ENCODE measurements around the gene FGD2. TPM values are rescaled to one million over a fixed set of nuclear protein-coding genes. Genes with fewer than 3 reads are reported as not detected.
"Not testable (repeated sequence)": the region's sequence is repeated elsewhere in the genome, so short reads cannot be mapped to it uniquely, and the experiment has no call there.

FGD2 gene
- total RNA-seq, 2 experiments from 2014 or later = 10.1 to 12.1 TPM

- POLR2A ChIA-PET = interaction anchor here (0.8 to 14.7 kb wide), 2 partner anchors 118 to 155 kb away, joined by 3 to 574 read pairs; partner anchors contain the start of gene PIM1
- Mint-ChIP-seq H3K27me3 (ENCODE audit: low read depth) (no peaks in the 10 kb centered on the region), H3K27ac (no peak overlapping the region), H3K4me3 (no peak overlapping the region), H3K36me3 (ENCODE audit: low read depth) (peaks cover 2% of the 10 kb centered on the region), H3K4me1 (ENCODE audit: low read depth) (peaks cover 49% of the 10 kb centered on the region), H3K9me3 (ENCODE audit: insufficient read depth) (no peaks in the 10 kb centered on the region)
- DNase-seq (no peak), ATAC-seq (no peak)
- CTCF ChIA-PET = interaction anchor here (9.7 to 18.3 kb wide), 3 partner anchors 28 to 154 kb away, joined by 193 to 506 read pairs (median 252); partner anchors contain the start of gene PIM1
Measured at GRCh38 chr6:37054171-37054570, 48.7 kb downstream of the FGD2 start.

- POLR2A ChIA-PET = interaction anchor here (0.8 to 14.7 kb wide), 2 partner anchors 118 to 155 kb away, joined by 3 to 574 read pairs; partner anchors contain the start of gene PIM1
- Mint-ChIP-seq H3K27ac (peak overlapping the region; percentile 67), H3K36me3 (ENCODE audit: low read depth) (peaks cover 2% of the 10 kb centered on the region), H3K4me1 (ENCODE audit: low read depth) (peaks cover 48% of the 10 kb centered on the region), H3K9me3 (ENCODE audit: insufficient read depth) (no peaks in the 10 kb centered on the region), H3K4me3 (no peak overlapping the region), H3K27me3 (ENCODE audit: low read depth) (no peaks in the 10 kb centered on the region)
- ATAC-seq (no peak), DNase-seq (no peak)
- CTCF ChIA-PET = interaction anchor here (9.7 to 18.3 kb wide), 3 partner anchors 28 to 153 kb away, joined by 193 to 506 read pairs (median 252); partner anchors contain the start of gene PIM1
Measured at GRCh38 chr6:37054580-37054979, 49.1 kb downstream of the FGD2 start.

GRCh38 chr6:37056112-37056403 is 50.6 kb downstream of the FGD2 start:
- Mint-ChIP-seq H3K36me3 (ENCODE audit: low read depth) (no peaks in the 10 kb centered on the region), H3K27ac (no peak overlapping the region), H3K4me1 (ENCODE audit: low read depth) (peaks cover 33% of the 10 kb centered on the region), H3K4me3 (no peak overlapping the region), H3K9me3 (ENCODE audit: insufficient read depth) (no peaks in the 10 kb centered on the region), H3K27me3 (ENCODE audit: low read depth) (no peaks in the 10 kb centered on the region)
- no peak for ATAC-seq
- POLR2A ChIA-PET = interaction anchor here (14.7 kb wide), 1 partner anchor 116 kb away, joined by 574 read pairs; the partner anchor contains the start of gene PIM1
- no peak for DNase-seq
- CTCF ChIA-PET = interaction anchor here (1.1 to 18.3 kb wide), 3 partner anchors 11 to 154 kb away, joined by 3 to 506 read pairs (median 4); no protein-coding TSS in a partner anchor

GRCh38 chr6:37056439-37057127 is 51.1 kb downstream of the FGD2 start:
- Mint-ChIP-seq H3K27me3 (ENCODE audit: low read depth) (no peaks in the 10 kb centered on the region), H3K9me3 (ENCODE audit: insufficient read depth) (no peaks in the 10 kb centered on the region), H3K4me1 (ENCODE audit: low read depth) (peaks cover 28% of the 10 kb centered on the region), H3K27ac (no peak overlapping the region), H3K36me3 (ENCODE audit: low read depth) (no peaks in the 10 kb centered on the region), H3K4me3 (no peak overlapping the region)
- CTCF ChIA-PET = interaction anchor here (1.2 to 18.3 kb wide), 4 partner anchors 10 to 153 kb away, joined by 3 to 506 read pairs (median 6); no protein-coding TSS in a partner anchor
- DNase-seq (no peak), ATAC-seq (no peak)
- POLR2A ChIA-PET = interaction anchor here (0.6 to 14.7 kb wide), 2 partner anchors 23 to 116 kb away, joined by 3 to 574 read pairs; partner anchors contain the start of gene PIM1

GRCh38 chr6:37057128-37057471 is 51.6 kb downstream of the FGD2 start:
- H3K27ac Mint-ChIP-seq = peak overlapping the region; percentile 3
- DNase-seq = no peak
- H3K9me3 Mint-ChIP-seq (ENCODE audit: insufficient read depth) = no peaks in the 10 kb centered on the region
- H3K36me3 Mint-ChIP-seq (ENCODE audit: low read depth) = no peaks in the 10 kb centered on the region
- H3K4me1 Mint-ChIP-seq (ENCODE audit: low read depth) = peaks cover 23% of the 10 kb centered on the region
- ChIA-PET CTCF (interaction anchor here (1.2 to 18.3 kb wide), 4 partner anchors 10 to 152 kb away, joined by 3 to 506 read pairs (median 6); no protein-coding TSS in a partner anchor), POLR2A (interaction anchor here (0.6 to 14.7 kb wide), 2 partner anchors 23 to 115 kb away, joined by 3 to 574 read pairs; partner anchors contain the start of gene PIM1)
- no peak overlapping the region for H3K4me3 Mint-ChIP-seq
- ATAC-seq = no peak
- H3K27me3 Mint-ChIP-seq (ENCODE audit: low read depth) = no peaks in the 10 kb centered on the region

- H3K4me3 Mint-ChIP-seq = no peak overlapping the region
- POLR2A ChIA-PET = interaction anchor here (0.6 to 14.7 kb wide), 2 partner anchors 24 to 115 kb away, joined by 3 to 574 read pairs; partner anchors contain the start of gene PIM1
- ATAC-seq (no peak), DNase-seq (no peak)
- H3K27me3 Mint-ChIP-seq (ENCODE audit: low read depth) = no peaks in the 10 kb centered on the region
- no peak overlapping the region for H3K27ac Mint-ChIP-seq
- peaks cover 22% of the 10 kb centered on the region for H3K4me1 Mint-ChIP-seq (ENCODE audit: low read depth)
- H3K36me3 Mint-ChIP-seq (ENCODE audit: low read depth) = no peaks in the 10 kb centered on the region
- CTCF ChIA-PET = interaction anchor here (1.2 to 18.3 kb wide), 4 partner anchors 9 to 152 kb away, joined by 3 to 506 read pairs (median 6); no protein-coding TSS in a partner anchor
- no peaks in the 10 kb centered on the region for H3K9me3 Mint-ChIP-seq (ENCODE audit: insufficient read depth)
Measured at GRCh38 chr6:37057678-37058077, 52.2 kb downstream of the FGD2 start.

- H3K4me1 Mint-ChIP-seq (ENCODE audit: low read depth) = peaks cover 19% of the 10 kb centered on the region
- H3K9me3 Mint-ChIP-seq (ENCODE audit: insufficient read depth) = no peaks in the 10 kb centered on the region
- H3K4me3 Mint-ChIP-seq = no peak overlapping the region
- H3K27ac Mint-ChIP-seq = no peak overlapping the region
- POLR2A ChIA-PET = interaction anchor here (14.7 kb wide), 1 partner anchor 114 kb away, joined by 574 read pairs; the partner anchor contains the start of gene PIM1
- DNase-seq (no peak), ATAC-seq (no peak)
- no peaks in the 10 kb centered on the region for H3K36me3 Mint-ChIP-seq (ENCODE audit: low read depth)
- no peaks in the 10 kb centered on the region for H3K27me3 Mint-ChIP-seq (ENCODE audit: low read depth)
- CTCF ChIA-PET = interaction anchor here (1.8 to 18.3 kb wide), 2 partner anchors 32 to 151 kb away, joined by 8 to 506 read pairs; no protein-coding TSS in a partner anchor
Measured at GRCh38 chr6:37058084-37058586, 52.7 kb downstream of the FGD2 start.

- POLR2A ChIA-PET = interaction anchor here (14.7 kb wide), 1 partner anchor 114 kb away, joined by 574 read pairs; the partner anchor contains the start of gene PIM1
- H3K4me1 Mint-ChIP-seq (ENCODE audit: low read depth) = peaks cover 15% of the 10 kb centered on the region
- H3K36me3 Mint-ChIP-seq (ENCODE audit: low read depth) = not testable (repeated sequence)
Measured at GRCh38 chr6:37058984-37059343, 53.5 kb downstream of the FGD2 start.

GRCh38 chr6:37059344-37060194 is 54.1 kb downstream of the FGD2 start:
- ChIA-PET POLR2A (interaction anchor here (14.7 kb wide), 1 partner anchor 113 kb away, joined by 574 read pairs; the partner anchor contains the start of gene PIM1), CTCF (interaction anchor here (0.7 to 18.3 kb wide), 3 partner anchors 9 to 114 kb away, joined by 3 to 506 read pairs (median 3); no protein-coding TSS in a partner anchor)
- H3K27ac Mint-ChIP-seq = no peak overlapping the region
- no peaks in the 10 kb centered on the region for H3K9me3 Mint-ChIP-seq (ENCODE audit: insufficient read depth)
- no peak overlapping the region for H3K4me3 Mint-ChIP-seq
- no peaks in the 10 kb centered on the region for H3K27me3 Mint-ChIP-seq (ENCODE audit: low read depth)
- peaks cover 9% of the 10 kb centered on the region for H3K4me1 Mint-ChIP-seq (ENCODE audit: low read depth)
- ATAC-seq (no peak), DNase-seq (no peak)
- H3K36me3 Mint-ChIP-seq (ENCODE audit: low read depth) = no peaks in the 10 kb centered on the region

More at GRCh38 chr6:37058984-37059343, 53.5 kb downstream of the FGD2 start:
- not testable (repeated sequence) for H3K9me3 Mint-ChIP-seq (ENCODE audit: insufficient read depth); ATAC-seq; H3K4me3 Mint-ChIP-seq; H3K27ac Mint-ChIP-seq; H3K27me3 Mint-ChIP-seq (ENCODE audit: low read depth); DNase-seq
- CTCF ChIA-PET = interaction anchor here (18.3 kb wide), 1 partner anchor 33 kb away, joined by 506 read pairs; no protein-coding TSS in a partner anchor

GRCh38 chr6:37060195-37060559 is 54.7 kb downstream of the FGD2 start:
- H3K4me3 Mint-ChIP-seq = no peak overlapping the region
- no peaks in the 10 kb centered on the region for H3K36me3 Mint-ChIP-seq (ENCODE audit: low read depth)
- peaks cover 3% of the 10 kb centered on the region for H3K4me1 Mint-ChIP-seq (ENCODE audit: low read depth)
- CTCF ChIA-PET = interaction anchor here (0.7 to 18.3 kb wide), 3 partner anchors 9 to 113 kb away, joined by 3 to 506 read pairs (median 3); no protein-coding TSS in a partner anchor
- H3K9me3 Mint-ChIP-seq (ENCODE audit: insufficient read depth) = no peaks in the 10 kb centered on the region
- POLR2A ChIA-PET = no interaction called here
- H3K27ac Mint-ChIP-seq = no peak overlapping the region
- ATAC-seq (no peak), DNase-seq (no peak)
- H3K27me3 Mint-ChIP-seq (ENCODE audit: low read depth) = no peaks in the 10 kb centered on the region
